OCI-LY3 (cell line): ENCODE results near the gene P2RX1.

Source experiments
- H2AFZ ChIP-seq: fragments of 200-600, 300-600 bp; shearing (Covaris generic); 2 replicates; pipeline ENCODE4 v1.6.0; 2014; ENCODE audit warnings: antibody characterized with exemption, low read depth, low read length
- H3K27ac ChIP-seq: fragments of 200-600, 300-600 bp; sonication (generic); 2 replicates; pipeline ENCODE4 v1.5.1; 2014; ENCODE audit warnings: mild to moderate bottlenecking, low read length, moderate library complexity, mixed read lengths
- H3K27me3 ChIP-seq: fragments of 200-600, 300-600 bp; sonication (generic); 2 replicates; pipeline ENCODE4 v1.6.1; 2014; ENCODE audit warnings: low read depth, low read length, mixed read lengths
- H3K36me3 ChIP-seq: fragments of 200-600, 300-600 bp; sonication (generic); replicated peaks from 2 replicates; pipeline ENCODE3; 2014; ENCODE audit warnings: low read depth, low read length, mixed read lengths
- H3K4me1 ChIP-seq: fragments of 300-600, 200-600 bp; sonication (generic); 2 replicates; pipeline ENCODE4 v1.6.1; 2014; ENCODE audit warnings: low read length, mixed read lengths
- H3K4me2 ChIP-seq: fragments of 200-600, 300-600 bp; sonication (generic); 2 replicates; pipeline ENCODE4 v1.6.1; 2014; ENCODE audit warnings: low read length, mixed read lengths
- H3K4me3 ChIP-seq: fragments of 300-600, 200-600 bp; sonication (generic); 2 replicates; pipeline ENCODE4 v1.5.1; 2014; ENCODE audit warnings: antibody characterized with exemption, mild to moderate bottlenecking, low read length, moderate library complexity
- H3K79me2 ChIP-seq: fragments of 300-600, 200-600 bp; shearing (Covaris generic); 2 replicates; pipeline ENCODE4 v1.6.1; 2014; ENCODE audit warnings: mild to moderate bottlenecking, low read length, mixed read lengths
- H3K9ac ChIP-seq: fragments of 300-600, 200-600 bp; shearing (Covaris generic); 2 replicates; pipeline ENCODE4 v1.6.0; 2014; ENCODE audit warnings: mild to moderate bottlenecking, low read length, moderate library complexity
- H3K9me3 ChIP-seq: fragments of 200-600, 300-600 bp; shearing (Covaris generic); 2 replicates; pipeline ENCODE4 v1.6.1; 2014; ENCODE audit warnings: low read length, mixed read lengths; ENCODE audit not compliant: insufficient read depth
- H4K20me1 ChIP-seq: fragments of 200-600, 300-600 bp; sonication (generic); 2 replicates; pipeline ENCODE4 v1.6.1; 2016; ENCODE audit warnings: low read length, mixed read lengths; ENCODE audit not compliant: insufficient read depth
- EZH2phosphoT487 ChIP-seq: fragments of 200-600 bp; shearing (Covaris generic); IDR thresholded peaks from 2 replicates; pipeline ENCODE4 v1.6.1; 2018; ENCODE audit warnings: antibody characterized with exemption, mixed run types, low read depth
- TF ChIP-seq, protein P1 (sequence below): fragments of 200-600, 300-600 bp; sonication (generic); IDR thresholded peaks from 2 replicates; pipeline ENCODE4 v1.5.1; 2014; ENCODE audit warnings: antibody characterized with exemption, low read length, low read depth

P2RX1 gene

DNA sequence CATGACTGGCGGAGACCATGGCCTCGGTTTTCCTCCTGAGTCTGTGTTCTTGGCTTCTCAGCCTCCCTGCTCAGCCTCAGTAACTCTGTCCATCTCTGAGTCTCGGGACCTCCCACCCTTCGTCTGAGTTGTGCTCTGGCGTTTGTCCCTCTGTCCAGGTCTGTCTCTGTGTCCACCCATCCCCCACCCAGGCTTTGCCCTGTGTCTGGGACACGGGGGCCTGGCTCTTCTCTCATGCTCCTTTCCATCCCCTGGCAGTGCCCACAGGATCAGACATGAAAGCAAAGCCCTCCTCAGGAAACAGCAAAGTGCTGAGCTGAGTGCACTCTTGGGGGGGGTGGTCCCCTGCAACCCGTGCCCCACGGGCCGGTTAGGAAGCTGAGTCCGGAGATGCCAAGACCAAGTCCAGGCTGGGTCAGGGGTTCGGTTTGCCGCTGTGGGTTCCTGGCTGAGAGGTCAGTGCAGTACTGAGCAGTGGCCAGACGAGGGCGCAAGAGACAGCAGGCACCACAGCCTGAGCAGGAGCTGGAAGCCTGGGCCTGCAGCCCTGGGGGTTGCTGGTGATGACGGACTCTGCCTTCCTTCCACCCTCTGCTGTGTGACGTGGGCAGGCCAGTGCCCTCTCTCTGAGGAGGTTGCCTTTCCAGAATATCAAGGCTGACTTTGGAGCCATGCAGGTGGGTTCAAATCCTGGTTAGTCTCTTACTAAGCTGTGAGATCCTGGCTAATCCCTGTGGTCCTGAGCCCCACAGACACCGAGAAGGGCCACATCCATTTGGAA, 2.5 kb downstream of the P2RX1 start:
- Histone ChIP-seq H3K27ac (peak overlapping the region; percentile 84), H4K20me1 (no peaks in the 10 kb centered on the region), H3K9ac (peak overlapping the region; percentile 82), H3K4me3 (peak overlapping the region; percentile 75), H3K9me3 (no peaks in the 10 kb centered on the region), H2AFZ (peak overlapping the region; percentile 45; the same call in 1 of the 2 replicates), H3K36me3 (no peaks in the 10 kb centered on the region), H3K4me1 (peaks cover 50% of the 10 kb centered on the region), H3K79me2 (no peaks in the 10 kb centered on the region), H3K27me3 (no peaks in the 10 kb centered on the region), H3K4me2 (peak overlapping the region; percentile 99)
- no peak for TF ChIP-seq EZH2phosphoT487
- TF ChIP-seq, protein P1, sequence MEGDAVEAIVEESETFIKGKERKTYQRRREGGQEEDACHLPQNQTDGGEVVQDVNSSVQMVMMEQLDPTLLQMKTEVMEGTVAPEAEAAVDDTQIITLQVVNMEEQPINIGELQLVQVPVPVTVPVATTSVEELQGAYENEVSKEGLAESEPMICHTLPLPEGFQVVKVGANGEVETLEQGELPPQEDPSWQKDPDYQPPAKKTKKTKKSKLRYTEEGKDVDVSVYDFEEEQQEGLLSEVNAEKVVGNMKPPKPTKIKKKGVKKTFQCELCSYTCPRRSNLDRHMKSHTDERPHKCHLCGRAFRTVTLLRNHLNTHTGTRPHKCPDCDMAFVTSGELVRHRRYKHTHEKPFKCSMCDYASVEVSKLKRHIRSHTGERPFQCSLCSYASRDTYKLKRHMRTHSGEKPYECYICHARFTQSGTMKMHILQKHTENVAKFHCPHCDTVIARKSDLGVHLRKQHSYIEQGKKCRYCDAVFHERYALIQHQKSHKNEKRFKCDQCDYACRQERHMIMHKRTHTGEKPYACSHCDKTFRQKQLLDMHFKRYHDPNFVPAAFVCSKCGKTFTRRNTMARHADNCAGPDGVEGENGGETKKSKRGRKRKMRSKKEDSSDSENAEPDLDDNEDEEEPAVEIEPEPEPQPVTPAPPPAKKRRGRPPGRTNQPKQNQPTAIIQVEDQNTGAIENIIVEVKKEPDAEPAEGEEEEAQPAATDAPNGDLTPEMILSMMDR: peak; percentile 83

DNA sequence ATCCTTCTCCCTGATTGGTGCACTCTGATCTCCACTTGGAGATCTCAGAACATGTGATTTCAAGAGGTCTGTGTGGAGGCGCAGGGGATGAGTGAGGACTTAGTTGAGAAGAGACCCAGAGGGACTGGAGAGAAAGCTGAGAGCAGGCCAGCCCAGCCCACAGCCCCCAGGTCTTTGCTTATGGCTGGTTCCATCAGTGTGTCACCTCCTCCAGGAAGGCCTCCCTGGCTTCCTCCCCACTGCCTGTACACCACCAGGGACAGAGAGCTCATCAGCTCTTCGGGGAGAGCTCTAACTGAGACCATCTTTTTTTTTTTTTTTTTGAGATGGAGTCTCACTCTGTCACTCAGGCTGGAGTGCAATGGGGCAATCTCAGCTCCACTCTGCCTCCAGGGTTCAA, 3.4 kb downstream of the P2RX1 start:
- Histone ChIP-seq H3K27me3 (no peaks in the 10 kb centered on the region), H3K27ac (no peak overlapping the region), H3K36me3 (no peaks in the 10 kb centered on the region), H3K4me1 (peaks cover 50% of the 10 kb centered on the region), H3K9ac (no peak overlapping the region), H2AFZ (no peak overlapping the region), H3K79me2 (no peaks in the 10 kb centered on the region), H3K4me3 (no peak overlapping the region), H3K9me3 (no peaks in the 10 kb centered on the region), H3K4me2 (no peak overlapping the region), H4K20me1 (no peaks in the 10 kb centered on the region)
- TF ChIP-seq, protein P1: no peak
- no peak for TF ChIP-seq EZH2phosphoT487

DNA sequence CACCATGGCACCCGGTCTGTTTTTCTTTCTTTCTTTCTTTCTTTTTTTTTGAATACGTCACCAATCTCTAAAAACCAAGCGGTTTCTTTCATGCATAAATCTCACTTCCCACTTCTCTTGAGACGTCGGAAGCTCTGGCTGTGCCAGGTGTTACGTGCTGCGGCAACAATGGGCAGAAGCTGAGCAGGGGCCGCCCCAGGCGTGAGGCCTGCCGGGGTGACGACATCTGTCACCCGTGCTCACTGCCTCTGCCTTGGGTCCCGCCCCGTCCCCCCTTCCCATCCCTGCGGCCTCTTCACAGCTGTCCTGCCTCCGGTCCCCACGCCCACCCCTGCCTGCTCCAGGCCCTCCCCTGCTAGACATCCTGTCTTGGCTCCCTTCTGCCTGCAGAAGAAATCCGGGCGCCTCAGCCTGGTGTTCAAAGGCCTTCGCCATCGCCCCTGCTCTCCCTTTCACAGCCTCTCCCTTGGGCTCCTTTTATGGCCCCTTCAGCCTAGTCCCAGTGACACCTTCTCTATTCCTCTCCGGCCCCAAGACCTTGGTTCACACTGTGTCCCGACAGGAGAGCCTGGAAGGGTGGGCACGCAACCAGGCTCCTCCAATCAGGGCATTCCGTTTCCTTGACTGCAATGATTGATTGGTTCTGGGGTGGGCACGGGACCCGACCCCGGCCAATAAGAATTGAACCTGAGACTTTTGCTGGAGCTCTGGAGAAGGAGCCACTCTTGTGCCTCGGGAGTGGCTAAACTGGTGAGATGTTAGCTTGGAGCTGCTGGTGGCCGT, 4.8 kb downstream of the P2RX1 start:
- Histone ChIP-seq H2AFZ (no peak overlapping the region), H3K36me3 (no peaks in the 10 kb centered on the region), H3K4me1 (peaks cover 43% of the 10 kb centered on the region), H3K9me3 (no peaks in the 10 kb centered on the region), H3K9ac (peak overlapping the region; percentile 48; the same call in 1 of the 2 replicates), H3K79me2 (no peaks in the 10 kb centered on the region), H3K4me3 (peak overlapping the region; percentile 52), H4K20me1 (no peaks in the 10 kb centered on the region), H3K27me3 (no peaks in the 10 kb centered on the region), H3K27ac (peak overlapping the region; percentile 70), H3K4me2 (peak overlapping the region; percentile 56)
- no peak for TF ChIP-seq EZH2phosphoT487
- TF ChIP-seq, protein P1: no peak
